ENCODE results near the gene NTHL1. TPM values are rescaled to one million over a fixed set of nuclear protein-coding genes. Genes with fewer than 3 reads are reported as not detected.

The NTHL1 gene
- total and polyA plus RNA-seq, 10 donors, result 9.6 to 52.1 (median 27.0) TPM

GRCh38 chr16:1992704-1993317, 54.8 kb downstream of the NTHL1 start:
- H3K4me3 ChIP-seq, result peak overlapping the region in 3 of 8 donors; percentile 38 to 72 (median 43)
- 47 to 100% (median 54%) methylated on average over 1 to 50 of the region's 50 CpGs for WGBS, 5 donors
- peaks cover 0 to 39% (median 23%) of the 10 kb centered on the region in 7 donors for H3K27me3 ChIP-seq (replicated peaks in 1 of 7)
- TF ChIP-seq POLR2A (IDR thresholded peaks at IDR 0.05), result no peak
- TF ChIP-seq CTCF (IDR thresholded peaks at IDR 0.05 in 8 of 11, conservative IDR thresholded peaks at IDR 0.05 in 3 of 11), result no peak
- TF ChIP-seq POLR2AphosphoS5 (IDR thresholded peaks at IDR 0.05), result no peak
- peaks cover 0 to 18% (median 12%) of the 10 kb centered on the region in 6 donors for H3K36me3 ChIP-seq
- H3K4me1 ChIP-seq, result peaks cover 11 to 47% (median 30%) of the 10 kb centered on the region in 6 donors
- H3K9me3 ChIP-seq, result peaks cover 0 to 5% (median 0%) of the 10 kb centered on the region in 8 donors
- no peak for DNase-seq
- peak overlapping the region; percentile 27 to 93 (median 73) for H3K27ac ChIP-seq
- intact Hi-C loops (cut with DNase I; ENCODE audit: low total_unique reads), result no loop called here

GRCh38 chr16:1991948-1992703, 55.5 kb downstream of the NTHL1 start:
- Histone ChIP-seq H3K4me1 (peaks cover 11 to 47% (median 30%) of the 10 kb centered on the region in 6 donors), H3K27ac (peak overlapping the region; percentile 70 to 93 (median 82)), H3K4me3 (peak overlapping the region; percentile 27 to 72 (median 36)), H3K27me3 (replicated peaks in 1 of 7) (peaks cover 0 to 39% (median 23%) of the 10 kb centered on the region in 7 donors), H3K9me3 (peaks cover 0 to 5% (median 0%) of the 10 kb centered on the region in 8 donors), H3K36me3 (peaks cover 0 to 14% (median 5%) of the 10 kb centered on the region in 6 donors)
- WGBS, 5 donors, result 4 to 6% (median 5%) methylated on average over 41 to 96 of the region's 96 CpGs; no CpG with 5 or more reads in 1 of the 5 donors
- peak; percentile 98 for DNase-seq
- intact Hi-C loops (cut with DNase I; ENCODE audit: low total_unique reads), result no loop called here
- TF ChIP-seq CTCF (IDR thresholded peaks at IDR 0.05 in 8 of 11, conservative IDR thresholded peaks at IDR 0.05 in 3 of 11), result peak in 2 of 11 experiments; percentile 15 to 36
- TF ChIP-seq POLR2A (IDR thresholded peaks at IDR 0.05), result no peak
- TF ChIP-seq POLR2AphosphoS5 (IDR thresholded peaks at IDR 0.05), result peak; percentile 89 to 92 (median 91)

GRCh38 chr16:1991588-1991947, 56.1 kb downstream of the NTHL1 start:
- WGBS, 5 donors, result 9 to 21% (median 11%) methylated on average over 11 to 22 of the region's 22 CpGs

More at GRCh38 chr16:1991588-1991947, 56.1 kb downstream of the NTHL1 start:
- Histone ChIP-seq H3K27me3 (replicated peaks in 1 of 7) (peaks cover 0 to 39% (median 23%) of the 10 kb centered on the region in 7 donors), H3K36me3 (peaks cover 0 to 14% (median 5%) of the 10 kb centered on the region in 6 donors), H3K4me1 (peaks cover 11 to 47% (median 30%) of the 10 kb centered on the region in 6 donors), H3K27ac (peak overlapping the region; percentile 70 to 93 (median 82)), H3K9me3 (peaks cover 0 to 5% (median 0%) of the 10 kb centered on the region in 8 donors), H3K4me3 (peak overlapping the region; percentile 27 to 72 (median 36))
- no peak for DNase-seq
- TF ChIP-seq CTCF (IDR thresholded peaks at IDR 0.05 in 8 of 11, conservative IDR thresholded peaks at IDR 0.05 in 3 of 11) (no peak), POLR2AphosphoS5 (IDR thresholded peaks at IDR 0.05) (no peak), POLR2A (IDR thresholded peaks at IDR 0.05) (no peak)
- intact Hi-C loops (cut with DNase I; ENCODE audit: low total_unique reads), result no loop called here

All from spleen (tissue), 11 donors.